Measurements from ENCODE around the gene PRKAR1B.

The PRKAR1B gene

GRCh38 chr7:522071-522950 lies 204.8 kb downstream of the PRKAR1B start:
- DNase-seq (ENCODE audit: low read depth, low spot score): peak; percentile 64

GRCh38 chr7:521221-522070 lies 205.6 kb downstream of the PRKAR1B start:
- DNase-seq (ENCODE audit: low read depth, low spot score): peak; percentile 74

GRCh38 chr7:520503-521161 lies 206.4 kb downstream of the PRKAR1B start:
- DNase-seq (ENCODE audit: low read depth, low spot score): peak; percentile 39

GRCh38 chr7:519484-520390 lies 207.3 kb downstream of the PRKAR1B start, which contains the start of gene PDGFA:
Gene PDGFA (minus strand): TSS chr7:519846. CDS start chr7:519001, 845 bp downstream.
- peak; percentile 82 for DNase-seq (ENCODE audit: low read depth, low spot score)

- peak; percentile 84 for DNase-seq (ENCODE audit: low read depth, low spot score)
Measured at GRCh38 chr7:518630-519483, 208.2 kb downstream of the PRKAR1B start.

GRCh38 chr7:517774-518629 lies 209.1 kb downstream of the PRKAR1B start:
- DNase-seq (ENCODE audit: low read depth, low spot score): peak; percentile 72

GRCh38 chr7:516606-517456 lies 210.2 kb downstream of the PRKAR1B start:
- peak; percentile 81 for DNase-seq (ENCODE audit: low read depth, low spot score)

GRCh38 chr7:516216-516605 lies 210.9 kb downstream of the PRKAR1B start:
- DNase-seq (ENCODE audit: low read depth, low spot score): peak; percentile 21

GRCh38 chr7:515628-516027 lies 211.5 kb downstream of the PRKAR1B start:
- DNase-seq (ENCODE audit: low read depth, low spot score): no peak

- DNase-seq (ENCODE audit: low read depth, low spot score): peak; percentile 51
Measured at GRCh38 chr7:514651-515598, 212.2 kb downstream of the PRKAR1B start.

- DNase-seq (ENCODE audit: low read depth, low spot score): no peak
Measured at GRCh38 chr7:514242-514641, 212.8 kb downstream of the PRKAR1B start.

- peak; percentile 49 for DNase-seq (ENCODE audit: low read depth, low spot score)
Measured at GRCh38 chr7:513521-514166, 213.4 kb downstream of the PRKAR1B start.

- DNase-seq (ENCODE audit: low read depth, low spot score): peak; percentile 74
Measured at GRCh38 chr7:512541-513311, 214.4 kb downstream of the PRKAR1B start.

GRCh38 chr7:512146-512510 lies 215.0 kb downstream of the PRKAR1B start:
- DNase-seq (ENCODE audit: low read depth, low spot score): no peak

- no peak for DNase-seq (ENCODE audit: low read depth, low spot score)
Measured at GRCh38 chr7:511476-512145, 215.5 kb downstream of the PRKAR1B start.
